Smooth muscle cell (in vitro differentiated cells): ENCODE results near the gene SHISA7. TPM values are rescaled to one million over a fixed set of nuclear protein-coding genes. Genes with fewer than 3 reads are reported as not detected.
"Not testable (repeated sequence)": the region's sequence is repeated elsewhere in the genome, so short reads cannot be mapped to it uniquely, and the experiment has no call there.

Experiments
- DNase-seq: peaks from one replicate; lab custom pipeline; 2025; ENCODE audit not compliant: unreplicated experiment; lab: John Stamatoyannopoulos, UW
- H2AFZ ChIP-seq: fragments of 200-600 bp; sonication (generic); 2 replicates; pipeline ENCODE4 v1.6.0; 2016; ENCODE audit warnings: antibody characterized with exemption, low read depth, mild to moderate bottlenecking
- H3F3A ChIP-seq: fragments of 200-600 bp; sonication (generic); 2 replicates; pipeline ENCODE4 v1.6.0; 2017; ENCODE audit warnings: antibody characterized with exemption, low read depth
- H3K27ac ChIP-seq: fragments of 200-600 bp; sonication (generic); 2 replicates; pipeline ENCODE4 v1.5.1; 2016; ENCODE audit warnings: low read depth, mild to moderate bottlenecking
- H3K27me3 ChIP-seq: fragments of 200-600 bp; sonication (generic); 2 replicates; pipeline ENCODE4 v1.6.1; 2016; ENCODE audit warnings: low read depth, mild to moderate bottlenecking
- H3K36me3 ChIP-seq: fragments of 200-600 bp; sonication (generic); 2 replicates; pipeline ENCODE4 v1.5.1; 2016; ENCODE audit warnings: low read depth
- H3K4me1 ChIP-seq: fragments of 200-600 bp; sonication (generic); 2 replicates; pipeline ENCODE4 v1.5.1; 2016; ENCODE audit warnings: low read depth
- H3K4me2 ChIP-seq: fragments of 200-600 bp; sonication (generic); 2 replicates; pipeline ENCODE4 v1.6.0; 2016; ENCODE audit warnings: mild to moderate bottlenecking
- H3K4me3 ChIP-seq: fragments of 200-600 bp; sonication (generic); 2 replicates; pipeline ENCODE4 v1.5.1; 2016; ENCODE audit warnings: mild to moderate bottlenecking
- H3K79me2 ChIP-seq: fragments of 200-600 bp; sonication (generic); 2 replicates; pipeline ENCODE4 v1.6.0; 2016; ENCODE audit warnings: low read depth, mild to moderate bottlenecking
- H3K9ac ChIP-seq: fragments of 200-600 bp; sonication (generic); 2 replicates; pipeline ENCODE4 v1.6.0; 2016; ENCODE audit warnings: low read depth
- H3K9me3 ChIP-seq: fragments of 200-600 bp; sonication (generic); replicated peaks from 2 replicates; pipeline ENCODE4 v1.5.1; 2016; ENCODE audit warnings: low read depth
- H4K20me1 ChIP-seq: fragments of 200-600 bp; sonication (generic); 2 replicates; pipeline ENCODE4 v1.6.0; 2016; ENCODE audit warnings: low read depth
- CTCF ChIP-seq: fragments of 200-600 bp; sonication (generic); IDR thresholded peaks from 2 replicates; pipeline ENCODE4 v1.5.1; 2017; ENCODE audit warnings: borderline replicate concordance, mild to moderate bottlenecking, antibody characterized with exemption; ENCODE audit not compliant: insufficient read depth, poor library complexity, severe bottlenecking
- WGBS: methylation state at CpG from one replicate; pipeline ENCODE4 v1.1.7; 2016; ENCODE audit warnings: low lambda C conversion rate; 5-methylcytosine and 5-hydroxymethylcytosine counted together
- polyA plus RNA-seq: library from polyadenylated mRNA; unstranded; fragments of >200 nt; fragmentation: Nextera tagmentation; extraction: Ambion mirVana; gene quantifications from 2 replicates; pipeline ENCODE4 v1.2.1, GENCODE V29; 2016
- total RNA-seq: library from RNA; depleted of rRNA; stranded (reverse); fragments of >200 nt; gene quantifications from 2 replicates; pipeline ENCODE4 v1.2.3, GENCODE V29; 2014

Gene SHISA7
- total and polyA plus RNA-seq, 2 experiments from 2014 or later: not detected

- H3K27ac ChIP-seq: no peak overlapping the region
Observed at GRCh38 chr19:55419624-55420236, 23.4 kb downstream of the SHISA7 start.

GRCh38 chr19:55419103-55419502, 24.0 kb downstream of the SHISA7 start:
- Histone ChIP-seq H3K27me3 (no peaks in the 10 kb centered on the region), H3K9me3 (no peaks in the 10 kb centered on the region), H3K9ac (no peak overlapping the region), H2AFZ (no peak overlapping the region), H3K79me2 (no peaks in the 10 kb centered on the region), H3K4me3 (no peak overlapping the region), H3K27ac (no peak overlapping the region), H3K36me3 (no peaks in the 10 kb centered on the region), H4K20me1 (no peaks in the 10 kb centered on the region), H3K4me1 (no peaks in the 10 kb centered on the region), H3K4me2 (no peak overlapping the region), H3F3A (no peaks in the 10 kb centered on the region)
- no peak for TF ChIP-seq CTCF
- WGBS: 78% methylated on average over 5 of the region's 5 CpGs
- DNase-seq: no peak

More at GRCh38 chr19:55419624-55420236, 23.4 kb downstream of the SHISA7 start:
- Histone ChIP-seq H3K4me1 (no peaks in the 10 kb centered on the region), H3K9ac (no peak overlapping the region), H3K27me3 (no peaks in the 10 kb centered on the region), H3K36me3 (no peaks in the 10 kb centered on the region), H3K79me2 (no peaks in the 10 kb centered on the region), H2AFZ (no peak overlapping the region), H3F3A (no peaks in the 10 kb centered on the region), H3K4me2 (no peak overlapping the region), H3K9me3 (no peaks in the 10 kb centered on the region), H4K20me1 (no peaks in the 10 kb centered on the region), H3K4me3 (no peak overlapping the region)
- 70% methylated on average over 5 of the region's 5 CpGs for WGBS
- no peak for TF ChIP-seq CTCF
- DNase-seq: no peak

GRCh38 chr19:55418185-55418584, 24.9 kb downstream of the SHISA7 start:
- no peaks in the 10 kb centered on the region for H3K4me1 ChIP-seq
- whole genome bisulfite sequencing: 17% methylated on average over 7 of the region's 7 CpGs
- no peak for DNase-seq
- H2AFZ ChIP-seq: no peak overlapping the region
- peak; percentile 76 for TF ChIP-seq CTCF
- H3K79me2 ChIP-seq: no peaks in the 10 kb centered on the region
- H3K9me3 ChIP-seq: no peaks in the 10 kb centered on the region
- H3K4me3 ChIP-seq: no peak overlapping the region
- H3F3A ChIP-seq: no peaks in the 10 kb centered on the region
- no peak overlapping the region for H3K27ac ChIP-seq
- no peaks in the 10 kb centered on the region for H3K36me3 ChIP-seq
- no peak overlapping the region for H3K4me2 ChIP-seq
- no peak overlapping the region for H3K9ac ChIP-seq
- no peaks in the 10 kb centered on the region for H4K20me1 ChIP-seq
- no peaks in the 10 kb centered on the region for H3K27me3 ChIP-seq

- peaks cover 22% of the 10 kb centered on the region for H3K79me2 ChIP-seq
- H3K4me2 ChIP-seq: no peak overlapping the region
- peaks cover 14% of the 10 kb centered on the region for H3K4me1 ChIP-seq
- no peak for TF ChIP-seq CTCF
- no peak overlapping the region for H3K4me3 ChIP-seq
- WGBS: 95% methylated on average over 2 of the region's 2 CpGs
- H3K27me3 ChIP-seq: no peaks in the 10 kb centered on the region
- no peaks in the 10 kb centered on the region for H3F3A ChIP-seq
- no peaks in the 10 kb centered on the region for H3K36me3 ChIP-seq
- H3K9me3 ChIP-seq: no peaks in the 10 kb centered on the region
- no peak overlapping the region for H2AFZ ChIP-seq
- no peak overlapping the region for H3K27ac ChIP-seq
- no peak overlapping the region for H3K9ac ChIP-seq
- peaks cover 21% of the 10 kb centered on the region for H4K20me1 ChIP-seq
- no peak for DNase-seq
Observed at GRCh38 chr19:55410168-55410567, 32.9 kb downstream of the SHISA7 start.

GRCh38 chr19:55409179-55409578, 33.9 kb downstream of the SHISA7 start:
- peaks cover 30% of the 10 kb centered on the region for H3K79me2 ChIP-seq
- not testable (repeated sequence) for H3K27me3 ChIP-seq, H3K4me2 ChIP-seq, H3F3A ChIP-seq, H3K36me3 ChIP-seq, H3K27ac ChIP-seq, H2AFZ ChIP-seq, DNase-seq, H3K9me3 ChIP-seq, H3K9ac ChIP-seq, H3K4me3 ChIP-seq
- H4K20me1 ChIP-seq: peaks cover 28% of the 10 kb centered on the region
- peaks cover 14% of the 10 kb centered on the region for H3K4me1 ChIP-seq
- WGBS: 98% methylated on average over 8 of the region's 8 CpGs
